GM21529 (cell line): Measurements from ENCODE around the gene DOK5.

Experiments used
- ATAC-seq: cut with Tn5 transposase; IDR thresholded peaks from one replicate; pipeline ENCODE4 v1.9.1; 2021; ENCODE audit not compliant: unreplicated experiment

Gene DOK5

DNA sequence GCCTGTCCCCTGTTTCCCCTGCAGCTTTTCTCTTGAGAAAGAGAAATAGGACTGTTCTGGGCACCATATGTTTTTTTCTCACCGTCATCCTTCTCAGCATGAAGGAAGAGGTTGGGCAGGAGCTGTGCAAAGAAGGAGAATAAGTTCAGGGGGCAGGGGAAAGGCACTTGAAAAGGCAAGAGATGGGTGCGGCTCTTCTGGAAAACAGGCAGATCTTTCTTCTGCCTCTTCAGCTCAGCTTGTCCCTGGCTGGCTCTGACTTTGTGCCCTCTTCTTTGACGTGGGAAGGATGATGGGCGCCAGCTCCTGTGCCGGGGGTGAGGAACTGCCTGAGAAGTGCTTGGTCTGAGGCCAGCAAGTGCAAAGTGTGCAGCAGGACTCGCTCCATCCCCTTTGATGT, 206.5 kb downstream of the DOK5 start:
- ATAC-seq = no peak

DNA sequence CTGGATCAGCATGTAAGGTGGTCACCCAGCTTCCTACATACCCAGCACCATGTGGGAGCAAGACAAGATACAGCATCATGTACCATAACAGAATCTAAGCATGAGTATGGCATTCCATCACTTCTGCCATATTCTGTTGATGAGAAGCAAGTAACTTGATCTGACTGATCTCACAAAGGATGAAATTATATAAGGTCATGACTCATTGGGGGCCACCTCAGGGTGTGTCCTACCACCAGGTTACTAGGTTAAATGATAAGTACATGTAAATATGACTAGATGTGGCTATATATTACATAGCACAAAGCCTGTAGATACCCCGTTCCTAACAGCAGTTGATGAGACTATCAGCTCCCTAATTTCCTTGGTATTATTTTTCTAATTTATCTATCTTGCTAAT, 213.1 kb downstream of the DOK5 start:
- ATAC-seq = no peak

- no peak for ATAC-seq
These were observed 214.9 kb downstream of the DOK5 start for GRCh38 chr20:54690323-54690722.

DNA sequence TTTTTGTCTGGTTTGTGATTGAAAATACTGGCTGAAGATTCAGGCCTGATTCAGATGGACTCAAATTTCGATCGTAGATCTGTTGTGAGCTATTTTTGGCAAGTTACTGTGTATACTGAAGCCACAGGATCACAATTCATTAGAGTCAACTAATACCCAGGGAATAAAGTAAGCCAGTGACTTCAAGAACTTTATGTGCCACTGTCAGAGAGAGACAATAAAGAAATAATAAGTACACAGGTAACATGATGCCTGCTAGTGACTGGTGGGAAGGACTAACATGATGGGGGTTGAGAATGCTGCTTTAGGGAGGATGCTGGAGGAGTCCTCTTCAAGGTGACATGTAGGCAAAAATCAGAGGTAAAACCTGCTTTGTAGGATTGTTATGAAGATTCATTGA, 215.9 kb downstream of the DOK5 start:
- ATAC-seq = no peak

DNA sequence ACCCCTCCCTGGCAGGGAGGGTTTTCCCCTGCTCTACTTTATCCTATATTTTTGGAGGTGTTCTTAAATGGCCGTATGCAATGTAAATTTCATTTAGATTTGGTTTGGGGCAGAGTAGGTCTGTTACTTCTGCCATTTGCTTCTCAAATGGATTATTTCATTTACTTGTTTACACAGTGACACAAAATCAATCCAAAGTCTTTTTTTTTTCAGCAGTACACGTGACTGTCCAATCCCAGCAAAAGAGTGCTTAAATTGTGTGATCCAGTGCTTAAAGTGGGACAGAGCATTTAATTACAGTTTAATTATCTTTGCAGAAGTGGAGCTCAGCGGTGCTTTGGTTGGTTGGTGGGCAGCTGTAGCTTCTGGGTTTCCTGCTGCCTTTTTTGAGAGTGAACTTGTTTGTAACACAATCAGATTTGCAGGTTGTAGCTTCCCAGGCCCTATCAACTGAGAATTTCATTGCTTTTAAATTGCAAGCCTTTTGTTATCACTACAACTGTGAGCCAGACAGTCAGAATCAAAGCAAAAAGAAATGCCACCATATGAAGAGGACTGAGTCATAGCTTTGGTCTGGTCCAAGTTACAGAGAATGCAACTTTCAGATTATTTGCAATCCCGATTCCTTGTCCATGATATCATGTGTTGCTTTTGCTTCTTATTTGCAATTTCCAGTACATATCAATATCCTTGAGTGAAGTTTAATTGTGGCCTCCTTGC, 216.9 kb downstream of the DOK5 start:
- no peak for ATAC-seq

DNA sequence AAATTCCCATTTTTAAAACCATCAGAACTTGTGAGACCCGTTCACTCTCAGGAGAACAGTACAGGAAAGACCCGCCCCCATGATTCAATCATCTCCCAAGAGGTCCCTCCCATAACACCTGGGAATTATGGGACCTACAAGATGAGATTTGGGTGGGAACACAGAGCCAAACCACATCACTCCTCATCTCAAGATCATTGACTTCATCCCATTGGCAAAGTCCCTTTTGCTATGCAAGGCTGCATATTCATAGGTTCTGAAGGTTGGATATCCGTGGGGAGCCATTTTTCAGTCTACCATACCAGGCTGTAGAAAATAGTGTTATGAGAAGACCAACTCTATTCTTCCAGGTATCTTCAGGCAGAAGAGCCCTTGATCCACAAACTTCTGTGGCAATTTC, 219.1 kb downstream of the DOK5 start:
- no peak for ATAC-seq

DNA sequence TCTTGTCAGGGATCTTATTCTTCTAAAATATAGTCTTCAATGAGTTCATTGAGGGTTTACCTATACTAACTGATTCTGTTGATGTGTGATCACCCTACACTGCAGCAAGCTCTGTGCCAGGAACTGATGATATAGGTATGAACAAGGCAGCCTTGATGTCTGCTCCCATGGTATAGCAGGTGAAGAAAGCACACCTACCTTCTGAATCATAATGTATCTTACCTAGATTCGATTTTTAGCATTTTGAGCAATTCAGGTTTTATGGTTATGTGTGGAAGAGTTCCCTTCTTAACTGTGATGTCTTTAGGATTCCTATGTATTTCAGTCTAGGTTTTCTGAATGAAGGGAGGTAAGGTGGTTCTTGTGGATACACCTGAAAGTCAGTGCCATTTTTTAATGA, 223.0 kb downstream of the DOK5 start:
- no peak for ATAC-seq
